ENCODE measurements around the gene KRTAP8-1. TPM values are rescaled to one million over a fixed set of nuclear protein-coding genes. Genes with fewer than 3 reads are reported as not detected.

The KRTAP8-1 gene
- total RNA-seq, 2 experiments from 2014 or later = not detected

GRCh38 chr21:30779249-30779648 is 33.8 kb downstream of the KRTAP8-1 start:
- no TSS peak for BruUV-seq (replicated peaks)
- H2AFZ ChIP-seq (ENCODE audit: low read length) = no peak overlapping the region
- no peaks in the 10 kb centered on the region for H3K36me3 ChIP-seq (ENCODE audit: insufficient read depth, low read length)
- H4K20me1 ChIP-seq (ENCODE audit: insufficient read depth, low read length) = no peaks in the 10 kb centered on the region
- no peaks in the 10 kb centered on the region for H3K9me3 ChIP-seq (ENCODE audit: low read length)
- no peaks in the 10 kb centered on the region for H3K79me2 ChIP-seq (ENCODE audit: insufficient read depth, low read depth, low read length)
- ChIA-PET CTCF (ENCODE audit: unreplicated experiment) (no interaction called here), POLR2A (no interaction called here)
- TF ChIP-seq EZH2phosphoT487 (IDR thresholded peaks at IDR 0.05; ENCODE audit: borderline replicate concordance, low read depth, low read length) (no peak), CTCF (conservative IDR thresholded peaks at IDR 0.05; ENCODE audit: low read length) (no peak)
- H3K4me1 ChIP-seq (ENCODE audit: insufficient read depth, low read length, poor library complexity, severe bottlenecking) = no peaks in the 10 kb centered on the region
- no peak overlapping the region for H3K4me3 ChIP-seq (ENCODE audit: low read depth, low read length, poor library complexity, severe bottlenecking)
- no peaks in the 10 kb centered on the region for H3K9me2 ChIP-seq (ENCODE audit: insufficient read depth, low read length)
- no peak for DNase-seq (ENCODE audit: low spot score)
- H3K4me2 ChIP-seq (ENCODE audit: low read length) = no peak overlapping the region
- intact Hi-C loops (cut with micrococcal nuclease; ENCODE audit: unreplicated experiment) = no loop called here
- no peak overlapping the region for H3K27ac ChIP-seq (ENCODE audit: low read depth, low read length, poor library complexity, severe bottlenecking)

GRCh38 chr21:30769724-30770431 is 43.2 kb downstream of the KRTAP8-1 start:
- ChIA-PET CTCF (ENCODE audit: unreplicated experiment) (no interaction called here), POLR2A (interaction anchor here (0.6 kb wide), 1 partner anchor 187 kb away, joined by 4 read pairs; no protein-coding TSS in a partner anchor)
- Histone ChIP-seq H3K4me1 (ENCODE audit: insufficient read depth, low read length, poor library complexity, severe bottlenecking) (no peaks in the 10 kb centered on the region), H3K4me2 (ENCODE audit: low read length) (no peak overlapping the region), H4K20me1 (ENCODE audit: insufficient read depth, low read length) (no peaks in the 10 kb centered on the region), H3K36me3 (ENCODE audit: insufficient read depth, low read length) (no peaks in the 10 kb centered on the region), H3K9me3 (ENCODE audit: low read length) (no peaks in the 10 kb centered on the region), H3K27ac (ENCODE audit: low read depth, low read length, poor library complexity, severe bottlenecking) (no peak overlapping the region), H2AFZ (ENCODE audit: low read length) (no peak overlapping the region), H3K79me2 (ENCODE audit: insufficient read depth, low read depth, low read length) (no peaks in the 10 kb centered on the region), H3K9me2 (ENCODE audit: insufficient read depth, low read length) (no peaks in the 10 kb centered on the region), H3K4me3 (ENCODE audit: low read depth, low read length, poor library complexity, severe bottlenecking) (no peak overlapping the region)
- BruUV-seq (replicated peaks) = no TSS peak
- no peak for DNase-seq (ENCODE audit: low spot score)
- TF ChIP-seq CTCF (conservative IDR thresholded peaks at IDR 0.05; ENCODE audit: low read length) = no peak
- no peak for TF ChIP-seq EZH2phosphoT487 (IDR thresholded peaks at IDR 0.05; ENCODE audit: borderline replicate concordance, low read depth, low read length)
- intact Hi-C loops (cut with micrococcal nuclease; ENCODE audit: unreplicated experiment) = no loop called here

Small RNA genes within 50 kb of the gene (small RNA-seq; reads per million reads assigned to genes)
- not detected for gene AP000244.1
- not detected for gene KRTAP8-2P
- gene KRTAP8-3P = not detected

Other genes with a start within 250 kb of the KRTAP8-1 start
- not detected in 2 replicates for gene KRTAP22-2, start 222.9 kb downstream of the KRTAP8-1 start, total RNA-seq (2014; rRNA removed; shearing (Covaris generic))
- not detected in 2 replicates for gene KRTAP22-2, start 222.9 kb downstream of the KRTAP8-1 start, total RNA-seq (2022)
- not detected in 2 replicates for gene KRTAP6-3, start 220.8 kb downstream of the KRTAP8-1 start, total RNA-seq (2014; rRNA removed; shearing (Covaris generic))
- not detected in 2 replicates for gene KRTAP6-3, start 220.8 kb downstream of the KRTAP8-1 start, total RNA-seq (2022)
- not detected in 2 replicates for gene KRTAP6-2, start 214.4 kb downstream of the KRTAP8-1 start, total RNA-seq (2014; rRNA removed; shearing (Covaris generic))
- gene KRTAP6-2, start 214.4 kb downstream of the KRTAP8-1 start, total RNA-seq (2022) = not detected in 2 replicates
- gene KRTAP22-1, start 212.2 kb downstream of the KRTAP8-1 start, total RNA-seq (2014; rRNA removed; shearing (Covaris generic)) = not detected in 2 replicates
- gene KRTAP22-1, start 212.2 kb downstream of the KRTAP8-1 start, total RNA-seq (2022) = not detected in 2 replicates
- gene KRTAP6-1, start 199.3 kb downstream of the KRTAP8-1 start, total RNA-seq (2014; rRNA removed; shearing (Covaris generic)) = not detected in 2 replicates
- gene KRTAP6-1, start 199.3 kb downstream of the KRTAP8-1 start, total RNA-seq (2022) = not detected in 2 replicates
- gene KRTAP20-1, start 196.8 kb downstream of the KRTAP8-1 start, total RNA-seq (2014; rRNA removed; shearing (Covaris generic)) = not detected in 2 replicates
- gene KRTAP20-1, start 196.8 kb downstream of the KRTAP8-1 start, total RNA-seq (2022) = not detected in 2 replicates
- gene KRTAP20-4, start 192.6 kb downstream of the KRTAP8-1 start, total RNA-seq (2014; rRNA removed; shearing (Covaris generic)) = not detected in 2 replicates
- not detected in 2 replicates for gene KRTAP20-4, start 192.6 kb downstream of the KRTAP8-1 start, total RNA-seq (2022)
- gene KRTAP20-2, start 178.1 kb downstream of the KRTAP8-1 start, total RNA-seq (2014; rRNA removed; shearing (Covaris generic)) = not detected in 2 replicates
- not detected in 2 replicates for gene KRTAP20-2, start 178.1 kb downstream of the KRTAP8-1 start, total RNA-seq (2022)
- gene KRTAP20-3, start 170.4 kb downstream of the KRTAP8-1 start, total RNA-seq (2014; rRNA removed; shearing (Covaris generic)) = not detected in 2 replicates
- gene KRTAP20-3, start 170.4 kb downstream of the KRTAP8-1 start, total RNA-seq (2022) = not detected in 2 replicates
- not detected in 2 replicates for gene KRTAP21-3, start 94.5 kb downstream of the KRTAP8-1 start, total RNA-seq (2014; rRNA removed; shearing (Covaris generic))
- not detected in 2 replicates for gene KRTAP21-3, start 94.5 kb downstream of the KRTAP8-1 start, total RNA-seq (2022)
- gene KRTAP21-2, start 66.0 kb downstream of the KRTAP8-1 start, total RNA-seq (2014; rRNA removed; shearing (Covaris generic)) = not detected in 2 replicates
- gene KRTAP21-2, start 66.0 kb downstream of the KRTAP8-1 start, total RNA-seq (2022) = not detected in 2 replicates
- not detected in 2 replicates for gene KRTAP21-1, start 57.8 kb downstream of the KRTAP8-1 start, total RNA-seq (2014; rRNA removed; shearing (Covaris generic))
- not detected in 2 replicates for gene KRTAP21-1, start 57.8 kb downstream of the KRTAP8-1 start, total RNA-seq (2022)
- not detected in 2 replicates for gene KRTAP7-1, start 16.5 kb upstream of the KRTAP8-1 start, total RNA-seq (2014; rRNA removed; shearing (Covaris generic))
- not detected in 2 replicates for gene KRTAP7-1, start 16.5 kb upstream of the KRTAP8-1 start, total RNA-seq (2022)
- not detected in 2 replicates for gene KRTAP11-1, start 68.3 kb upstream of the KRTAP8-1 start, total RNA-seq (2014; rRNA removed; shearing (Covaris generic))
- gene KRTAP11-1, start 68.3 kb upstream of the KRTAP8-1 start, total RNA-seq (2022) = not detected in 2 replicates
- not detected in 2 replicates for gene KRTAP19-8, start 225.2 kb upstream of the KRTAP8-1 start, total RNA-seq (2014; rRNA removed; shearing (Covaris generic))
- not detected in 2 replicates for gene KRTAP19-8, start 225.2 kb upstream of the KRTAP8-1 start, total RNA-seq (2022)

Measured in OCI-LY7 (cell line).